ENCODE results near the gene ADSS1.

The ADSS1 gene

GRCh38 chr14:104709387-104710039, 14.5 kb upstream of the ADSS1 start:
- in situ Hi-C loops (cut with HindIII; ENCODE audit: low sequenced_read_pairs): no loop called here
- DNase-seq (ENCODE audit: low read depth, low spot score): no peak
- no peak overlapping the region for H3K4me3 ChIP-seq (ENCODE audit: low read depth, low read length)
- TF ChIP-seq CTCF (IDR thresholded peaks at IDR 0.05; ENCODE audit: low read depth, low read length): no peak

GRCh38 chr14:104710071-104710735, 13.8 kb upstream of the ADSS1 start:
- in situ Hi-C loops (cut with HindIII; ENCODE audit: low sequenced_read_pairs): no loop called here

GRCh38 chr14:104712881-104713734, 10.9 kb upstream of the ADSS1 start:
- no peak overlapping the region for H3K4me3 ChIP-seq (ENCODE audit: low read depth, low read length)
- in situ Hi-C loops (cut with HindIII; ENCODE audit: low sequenced_read_pairs): no loop called here
- DNase-seq (ENCODE audit: low read depth, low spot score): no peak
- no peak for TF ChIP-seq CTCF (IDR thresholded peaks at IDR 0.05; ENCODE audit: low read depth, low read length)

More at GRCh38 chr14:104710071-104710735, 13.8 kb upstream of the ADSS1 start:
- DNase-seq (ENCODE audit: low read depth, low spot score): no peak
- H3K4me3 ChIP-seq (ENCODE audit: low read depth, low read length): no peak overlapping the region
- TF ChIP-seq CTCF (IDR thresholded peaks at IDR 0.05; ENCODE audit: low read depth, low read length): no peak

GRCh38 chr14:104714066-104714465, 10.0 kb upstream of the ADSS1 start:
- TF ChIP-seq CTCF (IDR thresholded peaks at IDR 0.05; ENCODE audit: low read depth, low read length): no peak
- in situ Hi-C loops (cut with HindIII; ENCODE audit: low sequenced_read_pairs): no loop called here
- H3K4me3 ChIP-seq (ENCODE audit: low read depth, low read length): no peak overlapping the region
- no peak for DNase-seq (ENCODE audit: low read depth, low spot score)

GRCh38 chr14:104714681-104715080, 9.3 kb upstream of the ADSS1 start:
- in situ Hi-C loops (cut with HindIII; ENCODE audit: low sequenced_read_pairs): no loop called here
- no peak overlapping the region for H3K4me3 ChIP-seq (ENCODE audit: low read depth, low read length)
- DNase-seq (ENCODE audit: low read depth, low spot score): no peak
- TF ChIP-seq CTCF (IDR thresholded peaks at IDR 0.05; ENCODE audit: low read depth, low read length): no peak

GRCh38 chr14:104715416-104715815, 8.6 kb upstream of the ADSS1 start:
- no peak for DNase-seq (ENCODE audit: low read depth, low spot score)
- TF ChIP-seq CTCF (IDR thresholded peaks at IDR 0.05; ENCODE audit: low read depth, low read length): no peak
- in situ Hi-C loops (cut with HindIII; ENCODE audit: low sequenced_read_pairs): no loop called here
- no peak overlapping the region for H3K4me3 ChIP-seq (ENCODE audit: low read depth, low read length)

Data from astrocyte of the spinal cord (primary cell).